Adrenal gland (tissue), 5 donors: ENCODE results near the gene GRIK1.

Experiments used
- POLR2A ChIP-seq, 2 donors: fragments of 450-650 bp; IDR thresholded peaks; one replicate each; pipeline ENCODE4 v1.6.1; 2017; ENCODE audit warnings: antibody characterized with exemption in 2 of 2, mild to moderate bottlenecking in 2 of 2, moderate library complexity in 1 of 2
- TF ChIP-seq, protein P1 (sequence below), 6 experiments: fragments of 450-650 bp in 4 of 6; fragments of 200-600 bp in 2 of 6; sonication (generic) in 1 of 6; IDR thresholded peaks; 1 replicate in 5 of 6; 2 replicates in 1 of 6; pipeline versions ENCODE4 v1.5.1 to v1.8.0; 2016 to 2021; ENCODE audit warnings: antibody characterized with exemption in 6 of 6, mild to moderate bottlenecking in 2 of 6, moderate library complexity in 1 of 6
- donor health status: DM: no; HTN: no; CAD: no.

DNA sequence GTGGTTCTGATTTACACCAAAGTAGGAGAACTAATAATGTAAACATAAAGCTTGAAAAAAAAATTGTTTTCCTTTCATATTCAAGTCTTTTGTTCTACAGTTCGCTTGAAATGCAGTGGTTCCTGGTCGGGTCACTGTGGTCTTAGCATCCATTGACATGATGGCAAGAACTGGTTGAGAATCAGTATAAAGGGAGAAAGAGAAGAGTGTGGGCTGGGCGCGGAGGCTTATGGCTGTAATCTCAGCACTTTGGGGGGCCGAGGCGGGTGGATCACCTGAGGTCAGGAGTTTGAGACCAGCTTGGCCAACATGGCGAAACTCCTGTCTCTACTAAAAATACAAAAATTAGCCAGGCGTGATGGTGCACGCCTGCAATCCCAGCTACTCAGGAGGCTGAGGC is 390.2 kb downstream of the GRIK1 start:
- TF ChIP-seq, protein P1, sequence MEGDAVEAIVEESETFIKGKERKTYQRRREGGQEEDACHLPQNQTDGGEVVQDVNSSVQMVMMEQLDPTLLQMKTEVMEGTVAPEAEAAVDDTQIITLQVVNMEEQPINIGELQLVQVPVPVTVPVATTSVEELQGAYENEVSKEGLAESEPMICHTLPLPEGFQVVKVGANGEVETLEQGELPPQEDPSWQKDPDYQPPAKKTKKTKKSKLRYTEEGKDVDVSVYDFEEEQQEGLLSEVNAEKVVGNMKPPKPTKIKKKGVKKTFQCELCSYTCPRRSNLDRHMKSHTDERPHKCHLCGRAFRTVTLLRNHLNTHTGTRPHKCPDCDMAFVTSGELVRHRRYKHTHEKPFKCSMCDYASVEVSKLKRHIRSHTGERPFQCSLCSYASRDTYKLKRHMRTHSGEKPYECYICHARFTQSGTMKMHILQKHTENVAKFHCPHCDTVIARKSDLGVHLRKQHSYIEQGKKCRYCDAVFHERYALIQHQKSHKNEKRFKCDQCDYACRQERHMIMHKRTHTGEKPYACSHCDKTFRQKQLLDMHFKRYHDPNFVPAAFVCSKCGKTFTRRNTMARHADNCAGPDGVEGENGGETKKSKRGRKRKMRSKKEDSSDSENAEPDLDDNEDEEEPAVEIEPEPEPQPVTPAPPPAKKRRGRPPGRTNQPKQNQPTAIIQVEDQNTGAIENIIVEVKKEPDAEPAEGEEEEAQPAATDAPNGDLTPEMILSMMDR (IDR thresholded peaks at IDR 0.05): no peak
- TF ChIP-seq POLR2A (IDR thresholded peaks at IDR 0.05): no peak
